HG03432 (cell line): ENCODE data around the gene RASGRF2.
"Not testable (repeated sequence)": the region's sequence is repeated elsewhere in the genome, so short reads cannot be mapped to it uniquely, and the experiment has no call there.

Experiments
- ATAC-seq: cut with Tn5 transposase; IDR thresholded peaks from one replicate; pipeline ENCODE4 v1.9.1; 2021; ENCODE audit warnings: mild to moderate bottlenecking, moderate library complexity; ENCODE audit not compliant: unreplicated experiment

Gene RASGRF2

DNA sequence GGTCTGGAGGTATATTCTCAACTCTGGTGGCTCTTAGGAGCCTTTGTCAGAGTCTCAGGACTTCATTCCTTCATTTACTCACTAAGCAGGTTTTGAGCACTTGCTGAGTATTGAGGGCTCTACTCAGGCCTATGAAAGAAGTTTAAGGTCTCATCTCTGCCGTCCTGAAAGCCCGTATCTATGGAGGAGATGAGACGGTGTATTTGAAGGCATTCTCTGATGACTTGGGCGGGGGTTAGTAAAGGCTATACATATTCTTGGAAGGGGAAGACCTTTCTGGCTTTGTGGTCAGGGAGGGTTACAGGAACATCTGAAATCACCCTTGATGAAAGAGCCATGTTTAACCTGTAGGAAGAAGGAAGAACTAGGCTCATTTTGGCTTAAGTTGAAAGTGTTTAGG, 21.9 kb downstream of the RASGRF2 start:
- ATAC-seq: no peak

- no peak for ATAC-seq
These were observed 25.6 kb downstream of the RASGRF2 start for GRCh38 chr5:80985600-80986228.

DNA sequence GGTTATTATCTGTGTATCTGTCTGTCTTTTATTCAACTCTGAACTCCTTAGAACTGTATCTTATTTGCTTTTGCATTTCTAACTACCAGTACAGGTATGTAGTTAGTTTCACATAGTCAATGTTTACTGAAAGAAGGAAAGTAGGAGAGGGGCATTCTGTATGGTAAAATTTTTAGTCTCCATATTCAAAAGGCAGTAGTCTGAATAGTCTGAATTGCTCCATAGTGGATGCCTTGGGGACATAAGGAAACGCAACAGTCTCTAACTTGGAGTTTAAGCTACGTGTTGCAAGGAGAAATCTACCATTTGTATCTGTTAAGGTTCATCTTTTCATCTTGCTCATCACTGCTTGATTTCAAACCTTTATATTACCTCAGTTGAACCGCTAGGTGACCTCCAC, 26.2 kb downstream of the RASGRF2 start:
- ATAC-seq: no peak

DNA sequence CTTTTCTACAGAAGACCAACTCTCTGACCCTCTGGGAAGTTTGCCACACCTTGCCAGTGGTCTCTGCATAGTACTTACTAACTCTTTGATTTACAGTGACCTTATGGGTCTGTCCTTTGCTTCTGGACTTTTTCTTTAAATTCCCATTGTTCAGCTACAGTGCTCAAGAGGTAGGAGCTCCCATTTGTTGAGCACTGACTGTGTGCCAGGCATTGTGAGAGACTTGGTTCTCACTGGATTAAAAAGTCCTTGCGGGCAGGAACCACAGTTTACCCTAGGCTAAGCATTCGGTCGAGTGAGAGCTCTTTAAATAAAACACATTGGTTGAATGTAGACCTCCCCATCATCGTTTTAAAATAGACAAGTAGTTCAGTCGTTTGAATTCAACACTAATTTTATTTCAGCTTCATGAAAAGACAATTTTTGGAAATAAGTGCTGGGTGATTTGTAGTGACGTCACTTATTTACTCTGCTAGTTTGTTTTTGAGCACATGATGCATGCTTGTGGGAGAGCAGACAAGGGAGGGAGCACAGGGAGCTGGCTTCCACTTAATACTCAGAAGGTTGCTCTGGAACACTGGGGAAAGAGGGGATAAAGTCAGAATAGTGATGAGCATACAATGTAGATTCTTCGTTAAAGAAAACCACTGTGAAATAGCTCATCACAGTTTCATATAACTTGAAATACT, 27.1 kb downstream of the RASGRF2 start:
- ATAC-seq: no peak

GRCh38 chr5:80988419-80988935, 28.3 kb downstream of the RASGRF2 start:
- ATAC-seq: no peak

DNA sequence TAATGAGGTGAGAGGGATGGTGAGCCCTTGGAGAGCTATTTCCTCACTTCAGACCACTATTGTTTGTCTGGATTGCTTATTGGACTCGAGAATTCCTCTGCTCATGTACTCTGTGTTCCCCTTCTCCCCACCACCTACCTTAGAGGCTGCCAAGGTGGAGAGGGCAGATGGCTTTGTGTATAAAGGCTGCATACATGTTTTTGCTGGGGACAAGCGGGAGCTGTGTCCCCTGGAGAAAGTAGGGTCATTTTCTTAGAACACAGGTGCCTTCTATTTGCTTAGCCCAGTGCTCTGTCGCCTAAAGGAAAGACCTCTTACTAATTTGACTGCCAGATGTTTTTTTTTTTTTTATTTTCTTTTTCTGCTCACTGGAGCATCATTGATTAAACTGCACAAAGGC, 29.7 kb downstream of the RASGRF2 start:
- ATAC-seq: no peak

DNA sequence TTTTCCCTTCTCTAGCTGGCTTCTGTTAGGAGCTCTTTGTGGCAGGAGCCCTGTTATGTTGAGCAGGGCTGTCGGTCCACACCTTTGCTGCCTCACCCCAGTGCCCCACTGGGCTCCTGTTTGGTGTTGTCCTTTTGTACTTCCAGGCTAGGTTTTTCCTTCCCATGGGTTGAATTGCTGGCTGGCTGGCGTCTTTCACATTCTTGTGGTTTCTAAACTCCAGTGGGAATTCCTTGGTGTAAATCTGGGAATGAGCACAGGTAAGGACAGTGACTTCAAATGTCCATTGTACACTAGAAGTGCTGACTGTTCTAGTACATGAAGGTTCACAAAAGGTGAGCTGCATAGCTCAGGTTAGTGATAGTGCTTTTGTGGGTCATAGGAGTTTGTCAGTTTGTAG, 30.4 kb downstream of the RASGRF2 start:
- ATAC-seq: no peak

- no peak for ATAC-seq
These were observed 30.8 kb downstream of the RASGRF2 start for GRCh38 chr5:80990971-80991370.

DNA sequence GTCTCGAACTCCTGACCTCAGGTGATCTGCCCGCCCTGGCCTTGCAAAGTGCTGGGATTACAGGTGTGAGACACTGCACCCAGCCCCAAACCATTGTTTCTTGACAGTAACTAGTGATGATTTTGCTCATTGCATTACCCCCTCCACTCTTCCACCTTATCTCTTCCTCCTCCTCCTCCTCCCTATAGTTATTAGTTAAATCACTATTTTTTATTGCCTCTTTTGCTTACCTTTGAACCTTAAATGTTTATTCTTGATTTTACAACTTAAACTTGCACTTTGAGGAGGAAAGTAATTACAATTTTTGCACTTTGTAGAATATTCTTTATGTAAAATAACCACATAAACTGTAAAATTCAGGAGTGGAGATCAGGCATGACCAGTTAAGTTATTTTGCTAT, 35.7 kb downstream of the RASGRF2 start:
- ATAC-seq: no peak

DNA sequence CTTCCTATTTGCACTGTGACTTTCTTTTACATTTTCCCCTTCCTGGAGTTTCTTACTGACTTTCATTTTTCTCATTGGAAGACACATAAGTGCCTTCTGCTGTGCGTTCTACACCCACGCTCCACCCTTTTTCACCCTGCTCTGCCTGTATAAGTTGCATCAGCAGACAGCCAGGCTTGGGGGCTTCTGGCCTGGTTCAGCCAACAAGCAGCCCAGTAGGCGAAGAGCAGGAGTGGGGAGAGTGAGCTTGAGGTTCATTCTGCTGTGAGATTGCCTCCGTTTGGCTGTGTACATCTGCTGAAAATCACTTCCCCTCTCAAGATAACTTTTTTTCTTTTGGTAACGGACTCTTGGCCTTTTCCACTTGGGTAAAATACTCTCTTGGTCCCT, 38.4 kb downstream of the RASGRF2 start:
- ATAC-seq: no peak

DNA sequence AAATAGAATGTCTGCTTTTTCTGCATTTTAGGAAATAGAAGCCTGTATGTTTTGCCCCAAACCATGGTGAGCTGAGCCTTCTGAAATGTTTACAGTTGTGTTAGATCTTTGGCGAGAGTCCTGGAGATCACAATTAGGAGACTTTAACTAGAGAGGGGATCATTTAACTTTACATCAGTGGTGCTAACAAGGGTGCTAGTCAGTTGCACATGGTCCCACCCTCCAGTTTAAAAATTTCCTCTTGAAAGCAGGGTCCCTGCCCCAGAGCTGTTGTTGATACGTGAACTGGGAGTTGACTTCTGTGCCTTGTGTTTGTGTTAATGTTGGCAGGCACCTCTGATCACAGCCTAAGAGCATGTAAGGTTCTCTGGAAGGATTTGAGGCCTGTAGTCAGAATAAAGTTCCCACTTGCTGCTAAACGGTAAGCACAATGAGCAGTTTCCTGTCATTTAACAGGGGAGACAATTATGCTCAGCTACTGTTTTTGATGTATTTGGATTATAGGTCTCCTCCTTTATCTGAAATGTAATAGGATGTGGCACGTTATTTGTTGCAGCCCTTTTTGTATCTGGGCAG, 43.7 kb downstream of the RASGRF2 start:
- no peak for ATAC-seq

- ATAC-seq: no peak
These were observed 45.5 kb downstream of the RASGRF2 start for GRCh38 chr5:81005708-81006107.

- no peak for ATAC-seq
These were observed 46.1 kb downstream of the RASGRF2 start for GRCh38 chr5:81006231-81006630.

- no peak for ATAC-seq
These were observed 46.9 kb downstream of the RASGRF2 start for GRCh38 chr5:81006947-81007636.

- ATAC-seq: no peak
These were observed 47.5 kb downstream of the RASGRF2 start for GRCh38 chr5:81007637-81008027.

GRCh38 chr5:81010336-81011169, 50.4 kb downstream of the RASGRF2 start:
- ATAC-seq: no peak

GRCh38 chr5:81014348-81014747, 54.2 kb downstream of the RASGRF2 start:
- no peak for ATAC-seq

DNA sequence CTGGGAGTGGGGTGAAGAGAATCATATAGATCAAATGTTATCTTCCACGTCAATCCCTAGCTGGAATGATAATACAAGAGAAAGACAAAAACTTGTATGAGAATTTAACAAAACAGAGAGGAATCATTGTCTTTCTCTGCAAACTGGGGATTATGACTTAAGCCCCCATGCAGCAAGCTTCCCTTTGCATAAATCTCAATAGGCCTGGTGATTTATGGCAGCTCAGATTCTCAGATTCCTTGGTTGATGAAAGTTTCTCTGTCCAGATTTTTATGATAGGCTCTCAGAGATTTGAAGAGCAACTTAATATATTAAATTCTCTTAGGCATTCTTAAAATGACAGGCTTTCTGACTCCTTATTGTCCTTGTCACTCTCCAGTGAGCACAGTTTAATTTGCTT, 56.0 kb downstream of the RASGRF2 start:
- no peak for ATAC-seq

GRCh38 chr5:81017320-81017719, 57.2 kb downstream of the RASGRF2 start:
- ATAC-seq: no peak

DNA sequence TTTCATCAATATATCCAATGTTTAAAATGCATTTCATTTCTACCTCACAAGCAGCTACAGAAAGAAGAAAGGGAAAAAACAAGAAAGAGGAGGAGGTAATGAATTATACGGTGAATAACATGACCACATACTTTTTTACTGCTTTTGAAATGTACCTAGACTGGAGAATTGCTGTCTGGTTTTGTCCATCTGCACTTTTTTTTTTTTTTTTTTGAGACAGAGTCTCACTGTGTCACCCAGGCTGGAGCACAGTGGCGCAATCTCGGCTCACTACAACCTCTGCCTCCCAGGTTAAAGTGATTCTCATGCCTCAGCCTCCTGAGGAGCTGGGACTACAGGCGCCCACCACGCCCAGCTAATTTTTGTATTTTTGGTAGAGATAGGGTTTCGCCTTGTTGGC, 58.4 kb downstream of the RASGRF2 start:
- ATAC-seq: not testable (repeated sequence)

DNA sequence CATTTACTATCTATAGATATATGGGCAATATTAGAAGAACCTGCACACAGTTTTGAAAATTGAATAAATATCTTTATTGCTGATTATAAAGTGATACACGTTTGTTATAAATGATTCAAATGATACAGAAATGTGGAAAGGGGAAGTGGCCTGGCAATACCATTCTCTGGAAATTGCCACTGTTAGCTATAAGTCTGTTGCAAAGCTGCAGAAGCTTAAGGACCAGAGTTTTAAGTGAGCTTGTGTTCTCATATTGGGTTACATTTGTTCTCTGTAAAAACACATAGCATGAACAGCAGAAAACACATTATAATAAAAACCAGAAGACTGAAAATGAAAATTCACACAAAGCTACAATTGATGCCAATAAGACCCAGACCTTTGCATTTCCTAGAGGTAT, 59.6 kb downstream of the RASGRF2 start:
- no peak for ATAC-seq
